ENCODE measurements around the gene NRK.
"Not testable (repeated sequence)": the region's sequence is repeated elsewhere in the genome, so short reads cannot be mapped to it uniquely, and the experiment has no call there.

NRK gene, protein sequence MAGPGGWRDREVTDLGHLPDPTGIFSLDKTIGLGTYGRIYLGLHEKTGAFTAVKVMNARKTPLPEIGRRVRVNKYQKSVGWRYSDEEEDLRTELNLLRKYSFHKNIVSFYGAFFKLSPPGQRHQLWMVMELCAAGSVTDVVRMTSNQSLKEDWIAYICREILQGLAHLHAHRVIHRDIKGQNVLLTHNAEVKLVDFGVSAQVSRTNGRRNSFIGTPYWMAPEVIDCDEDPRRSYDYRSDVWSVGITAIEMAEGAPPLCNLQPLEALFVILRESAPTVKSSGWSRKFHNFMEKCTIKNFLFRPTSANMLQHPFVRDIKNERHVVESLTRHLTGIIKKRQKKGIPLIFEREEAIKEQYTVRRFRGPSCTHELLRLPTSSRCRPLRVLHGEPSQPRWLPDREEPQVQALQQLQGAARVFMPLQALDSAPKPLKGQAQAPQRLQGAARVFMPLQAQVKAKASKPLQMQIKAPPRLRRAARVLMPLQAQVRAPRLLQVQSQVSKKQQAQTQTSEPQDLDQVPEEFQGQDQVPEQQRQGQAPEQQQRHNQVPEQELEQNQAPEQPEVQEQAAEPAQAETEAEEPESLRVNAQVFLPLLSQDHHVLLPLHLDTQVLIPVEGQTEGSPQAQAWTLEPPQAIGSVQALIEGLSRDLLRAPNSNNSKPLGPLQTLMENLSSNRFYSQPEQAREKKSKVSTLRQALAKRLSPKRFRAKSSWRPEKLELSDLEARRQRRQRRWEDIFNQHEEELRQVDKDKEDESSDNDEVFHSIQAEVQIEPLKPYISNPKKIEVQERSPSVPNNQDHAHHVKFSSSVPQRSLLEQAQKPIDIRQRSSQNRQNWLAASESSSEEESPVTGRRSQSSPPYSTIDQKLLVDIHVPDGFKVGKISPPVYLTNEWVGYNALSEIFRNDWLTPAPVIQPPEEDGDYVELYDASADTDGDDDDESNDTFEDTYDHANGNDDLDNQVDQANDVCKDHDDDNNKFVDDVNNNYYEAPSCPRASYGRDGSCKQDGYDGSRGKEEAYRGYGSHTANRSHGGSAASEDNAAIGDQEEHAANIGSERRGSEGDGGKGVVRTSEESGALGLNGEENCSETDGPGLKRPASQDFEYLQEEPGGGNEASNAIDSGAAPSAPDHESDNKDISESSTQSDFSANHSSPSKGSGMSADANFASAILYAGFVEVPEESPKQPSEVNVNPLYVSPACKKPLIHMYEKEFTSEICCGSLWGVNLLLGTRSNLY (N-terminal part only)

DNA sequence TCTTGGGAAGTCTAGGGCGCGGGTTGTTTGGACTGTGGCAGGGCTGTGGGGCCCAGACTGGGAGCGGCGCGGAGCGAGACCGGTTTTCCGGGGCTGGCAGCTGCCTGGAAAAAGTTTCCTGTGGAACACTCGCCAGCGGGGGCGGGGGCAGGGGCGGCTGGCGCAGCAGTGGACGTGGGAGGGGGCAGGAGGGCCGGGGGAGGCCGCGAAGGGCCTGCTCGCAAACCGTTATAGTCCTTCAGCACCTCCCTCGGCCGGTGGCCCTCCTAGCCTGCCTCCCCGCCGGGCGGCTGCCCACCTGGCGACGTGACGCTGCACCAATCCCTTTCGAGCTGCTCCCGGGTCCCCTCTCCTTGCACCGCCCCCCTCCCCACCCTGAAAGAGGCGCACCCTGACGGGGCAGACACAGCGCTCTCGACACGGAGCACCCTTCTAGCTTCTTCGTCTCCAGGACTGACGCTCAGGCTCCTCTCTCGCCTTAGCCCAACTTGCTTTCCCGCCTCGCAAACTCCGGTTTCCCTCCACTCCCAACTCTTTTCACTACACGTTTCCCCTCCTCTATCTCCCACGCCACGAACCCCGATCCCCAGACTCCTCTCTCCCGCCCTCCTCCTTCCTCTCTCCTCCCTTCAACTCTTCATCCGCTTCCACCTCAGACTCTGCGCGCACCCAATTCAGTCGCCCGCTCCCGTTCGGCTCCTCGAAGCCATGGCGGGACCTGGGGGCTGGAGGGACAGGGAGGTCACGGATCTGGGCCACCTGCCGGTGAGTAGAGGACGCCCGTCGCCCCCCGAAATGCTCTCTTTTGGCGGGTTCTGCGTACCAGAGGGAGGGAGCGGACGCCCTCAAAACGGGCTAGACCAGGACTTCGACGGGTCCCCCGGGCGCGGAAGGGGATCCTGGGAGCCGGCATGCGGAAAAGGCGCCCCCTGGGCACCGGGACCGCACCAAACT is at the start of gene NRK:
NRK (plus strand) TSS at position 402 of the 954 bp plus-strand sequence; CDS start at position 709, 307 bp downstream.
- DNase-seq (ENCODE audit: low spot score) = no peak

DNA sequence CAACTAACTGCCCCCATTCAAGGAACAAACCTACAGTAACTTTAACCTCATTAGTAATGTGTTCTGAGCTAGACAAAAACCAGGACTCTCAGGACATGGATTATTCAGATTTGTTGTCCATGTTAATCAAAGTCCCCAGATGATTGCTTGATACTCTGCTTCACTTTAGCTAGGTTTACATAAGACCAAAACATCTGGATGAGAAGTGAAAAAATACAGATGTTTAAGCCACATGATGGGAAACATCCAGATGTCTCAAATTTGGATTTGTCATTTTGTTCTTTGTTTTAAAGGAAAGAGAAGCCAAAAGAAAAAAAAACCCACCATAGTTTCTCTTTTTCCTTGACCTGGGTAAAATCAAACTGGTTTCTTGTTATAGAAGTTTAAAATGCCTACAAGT is 48.5 kb upstream of the NRK start:
- no peak for DNase-seq (ENCODE audit: low spot score)

DNA sequence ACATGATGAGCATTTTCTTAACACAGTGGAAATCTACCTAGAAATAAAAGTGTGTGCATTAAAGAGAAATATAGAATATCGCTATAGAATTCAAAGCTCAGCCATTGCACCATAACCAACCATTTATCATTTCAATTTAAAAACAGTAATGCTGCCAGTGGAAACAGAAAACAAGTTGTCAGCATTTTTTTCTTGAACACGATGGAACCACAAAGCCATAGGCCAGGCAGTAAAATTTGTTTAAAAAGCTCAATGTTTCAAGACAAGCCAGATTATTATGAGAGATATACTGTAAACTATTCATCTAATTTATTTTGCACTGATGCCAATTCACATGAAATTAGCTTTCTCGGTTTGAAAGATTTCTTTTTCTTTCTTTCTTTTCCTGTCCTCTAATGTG is 46.7 kb upstream of the NRK start:
- no peak for DNase-seq (ENCODE audit: low spot score)

DNA sequence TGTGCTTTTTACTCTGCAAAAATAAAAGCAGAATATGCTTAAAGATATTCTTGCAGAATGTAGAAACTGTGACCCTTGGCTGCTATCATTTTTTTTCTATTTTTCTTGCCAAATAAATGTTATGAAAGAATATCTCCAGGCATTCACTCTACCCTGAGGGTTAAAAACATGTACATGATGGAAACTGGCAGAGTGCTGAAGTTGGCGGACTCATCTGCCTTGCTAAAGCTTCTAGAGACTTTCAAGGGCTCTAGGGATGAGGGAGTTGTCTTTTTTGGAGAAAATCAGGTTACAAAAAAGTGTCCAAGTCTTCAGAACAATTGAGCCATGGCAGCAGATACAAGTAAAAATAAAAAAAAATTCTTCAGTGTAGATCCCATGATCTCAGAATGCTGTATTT is 40.5 kb upstream of the NRK start:
- DNase-seq (ENCODE audit: low spot score) = no peak

DNA sequence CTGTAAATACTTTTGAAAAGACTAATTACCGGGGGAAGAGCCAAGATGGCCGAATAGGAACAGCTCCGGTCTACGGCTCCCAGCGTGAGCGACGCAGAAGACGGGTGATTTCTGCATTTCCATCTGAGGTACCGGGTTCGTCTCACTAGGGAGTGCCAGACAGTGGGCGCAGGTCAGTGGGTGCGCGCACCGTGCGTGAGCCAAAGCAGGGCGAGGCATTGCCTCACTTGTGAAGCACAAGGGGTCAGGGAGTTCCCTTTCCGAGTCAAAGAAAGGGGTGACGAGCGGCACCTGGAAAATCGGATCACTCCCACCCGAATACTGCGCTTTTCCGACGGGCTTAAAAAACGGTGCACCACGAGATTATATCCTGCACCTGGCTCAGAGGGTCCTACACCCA is 25.5 kb upstream of the NRK start:
- DNase-seq (ENCODE audit: low spot score) = not testable (repeated sequence)

DNA sequence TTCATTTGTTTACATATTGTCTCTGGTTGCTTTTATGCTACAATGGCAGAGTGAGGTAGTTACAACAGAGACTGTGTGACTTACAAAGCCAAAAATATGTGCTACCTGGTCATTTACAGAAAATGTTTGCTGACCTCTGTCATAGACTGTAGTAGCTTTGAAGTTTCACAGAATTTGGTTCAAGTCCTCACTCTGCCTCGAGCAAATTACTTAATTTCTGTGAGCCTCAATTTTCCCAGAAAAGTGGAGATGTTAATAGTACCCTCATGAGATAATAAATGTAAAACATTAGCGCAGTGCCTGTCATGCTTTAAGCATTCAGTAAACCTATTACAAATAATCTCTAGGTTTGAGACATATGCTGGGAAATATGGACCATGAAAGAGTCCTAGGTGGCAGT is 18.4 kb upstream of the NRK start:
- DNase-seq (ENCODE audit: low spot score) = no peak

DNA sequence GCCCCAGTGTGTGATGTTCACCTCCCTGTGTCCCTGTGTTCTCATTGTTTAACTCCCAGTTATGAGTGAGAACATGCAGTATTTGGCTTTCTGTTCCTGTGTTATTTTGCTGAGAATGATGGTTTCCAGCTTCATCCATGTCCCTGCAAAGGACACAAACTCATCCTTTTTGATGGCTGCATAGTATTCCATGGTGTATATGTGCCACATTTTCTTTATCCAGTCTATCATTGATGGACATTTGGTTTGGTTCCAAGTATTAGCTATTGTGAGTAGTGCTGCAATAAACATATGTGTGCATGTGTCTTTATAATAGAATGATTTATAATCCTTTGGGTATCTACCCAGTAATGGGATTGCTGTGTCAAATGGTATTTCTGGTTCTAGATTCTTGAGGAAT is 16.7 kb upstream of the NRK start:
- DNase-seq (ENCODE audit: low spot score) = not testable (repeated sequence)

DNA sequence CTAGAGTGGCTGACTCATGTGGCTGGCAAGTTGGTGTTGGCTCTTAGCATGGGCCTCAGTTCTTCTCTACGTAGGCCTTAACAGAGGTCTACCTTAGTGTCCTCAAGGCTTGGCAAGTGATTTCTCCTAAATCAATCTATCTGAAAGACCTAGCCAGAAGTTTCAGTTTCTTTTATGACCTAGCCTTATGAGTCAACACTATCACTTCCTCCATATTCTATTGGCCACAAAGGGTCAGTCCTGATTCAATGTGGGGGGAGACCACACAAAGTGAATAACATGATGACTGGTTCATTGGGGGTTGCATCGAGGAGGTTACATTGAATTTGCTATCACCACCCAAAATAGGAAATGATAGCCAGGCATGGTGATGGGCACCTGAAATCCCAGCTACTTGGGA is 5.8 kb upstream of the NRK start:
- DNase-seq (ENCODE audit: low spot score) = no peak

DNA sequence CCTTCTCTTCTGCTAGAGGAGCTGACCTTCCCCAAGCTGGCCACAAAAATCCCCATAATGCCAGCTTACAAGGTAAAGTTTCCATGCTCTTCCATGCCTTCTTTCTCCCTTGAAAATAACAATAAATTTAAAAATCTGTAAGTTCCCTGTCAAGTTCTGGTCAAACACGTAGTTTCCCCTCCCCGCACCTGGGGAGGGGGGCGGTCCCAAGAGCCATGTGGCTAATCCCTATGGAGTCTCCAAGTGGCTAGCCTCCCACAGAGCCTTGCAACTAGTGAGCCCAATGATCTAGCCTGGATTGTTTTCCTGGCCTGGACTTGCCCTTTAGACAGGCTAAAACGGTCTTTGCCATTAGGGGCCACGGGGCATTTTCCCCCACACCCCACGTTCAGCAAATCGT is 2.1 kb upstream of the NRK start:
- DNase-seq (ENCODE audit: low spot score) = no peak

DNA sequence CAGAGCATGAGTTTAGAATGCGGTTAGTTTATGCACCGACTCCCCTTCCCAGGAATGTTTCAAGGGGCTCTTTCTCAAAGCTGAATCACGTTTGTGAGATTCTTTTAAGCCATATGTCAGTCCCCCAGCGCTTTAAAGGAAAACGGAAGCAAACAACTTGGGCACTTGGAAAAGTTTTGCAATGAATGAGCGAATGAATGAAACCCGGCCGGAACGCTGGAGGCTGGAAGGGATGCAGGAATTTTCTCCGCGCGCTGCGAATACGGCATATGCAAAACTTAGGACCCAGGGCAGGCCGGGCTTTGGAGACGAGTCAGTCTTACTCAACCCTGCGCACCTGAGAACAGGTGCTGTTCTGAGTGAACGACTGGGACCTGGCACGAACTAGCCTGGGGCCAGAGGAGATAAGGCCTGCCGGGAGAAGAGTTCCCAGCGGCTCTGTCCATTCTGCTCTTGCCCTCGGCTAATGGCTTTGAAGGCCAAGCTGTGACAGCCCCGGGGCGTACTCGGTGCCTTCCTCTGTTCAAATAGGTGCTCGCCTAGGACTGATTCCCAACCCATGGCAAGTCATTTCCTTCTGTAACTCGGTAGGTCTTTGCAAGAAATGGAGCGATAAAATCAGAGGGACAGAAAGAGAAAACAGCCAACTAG is 743 bp upstream of the NRK start:
- DNase-seq (ENCODE audit: low spot score) = no peak

DNA sequence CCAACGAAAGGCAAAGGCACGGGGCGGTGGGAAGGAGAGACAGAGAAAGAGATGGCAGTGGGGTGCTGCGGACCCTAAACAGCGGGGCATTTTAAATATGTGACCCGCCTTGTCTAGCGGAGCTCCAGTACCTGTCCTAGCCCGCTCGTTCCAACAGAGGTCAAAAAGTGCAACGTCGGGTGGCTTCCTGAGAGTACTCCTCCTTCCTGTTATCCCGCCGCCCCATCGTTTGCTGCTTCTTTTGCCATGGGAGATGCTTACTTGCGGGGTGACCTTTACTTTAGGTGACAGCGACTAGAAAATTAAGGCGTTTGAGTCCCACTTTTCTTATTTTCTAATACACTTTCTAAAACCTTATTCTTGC is 735 bp downstream of the NRK start:
- no peak for DNase-seq (ENCODE audit: low spot score)

DNA sequence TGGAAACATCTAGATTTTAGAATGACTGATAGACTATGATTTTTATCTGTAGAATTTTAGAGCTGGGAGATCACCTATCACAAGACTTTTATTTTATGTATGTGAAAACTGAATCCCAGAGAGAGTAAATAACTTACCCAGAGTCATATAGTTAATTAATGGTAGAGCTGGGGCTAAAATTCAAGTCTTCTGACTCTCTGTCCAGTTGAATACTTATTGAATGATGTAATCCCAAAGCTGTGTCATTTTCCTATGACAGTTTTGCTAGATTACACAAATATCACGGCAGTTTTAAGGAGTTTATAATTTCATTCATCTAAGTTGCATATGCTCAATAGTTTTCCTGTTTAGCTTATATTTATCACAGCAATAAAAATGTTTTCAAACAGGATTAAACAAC is 6.7 kb downstream of the NRK start:
- DNase-seq (ENCODE audit: low spot score) = no peak

DNA sequence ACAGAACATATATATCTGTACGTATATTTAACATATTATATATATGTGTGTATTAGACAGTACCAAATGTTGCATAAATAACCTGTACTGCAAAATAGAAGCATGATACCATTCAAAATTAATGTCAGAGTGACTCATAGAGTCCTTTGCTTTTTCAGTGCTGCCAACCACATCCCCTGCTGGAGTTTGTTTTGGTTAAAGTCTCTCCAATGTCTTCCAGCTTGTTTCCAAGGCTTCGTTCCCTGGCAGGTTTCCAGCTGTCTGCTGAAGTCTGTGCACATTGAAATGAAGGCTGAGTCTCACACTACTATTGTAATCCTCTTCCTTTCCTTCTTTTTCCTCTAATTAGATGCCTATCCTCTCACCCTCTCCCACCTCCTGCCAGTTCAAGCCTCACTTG is 14.9 kb downstream of the NRK start:
- DNase-seq (ENCODE audit: low spot score) = no peak

DNA sequence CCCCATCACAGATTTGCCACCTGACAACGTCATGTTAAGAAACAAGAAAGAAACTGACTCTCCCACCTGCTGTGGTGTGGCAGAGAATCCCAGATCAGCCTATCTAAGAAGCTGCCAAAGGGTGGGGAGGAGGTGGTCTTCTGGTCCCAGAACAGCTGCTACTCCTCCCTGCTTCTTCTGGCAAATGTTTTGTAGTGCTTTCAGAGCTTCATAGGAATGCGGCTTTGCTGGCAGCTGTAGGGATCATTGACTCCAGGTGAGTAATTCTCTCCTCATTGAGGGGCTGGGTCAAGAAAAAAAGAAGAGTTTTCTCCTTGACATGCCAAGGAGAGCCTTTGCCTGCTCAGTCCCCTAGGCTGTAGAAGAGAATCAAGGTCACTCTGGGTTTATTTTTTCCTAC is 23.3 kb downstream of the NRK start:
- no peak for DNase-seq (ENCODE audit: low spot score)

DNA sequence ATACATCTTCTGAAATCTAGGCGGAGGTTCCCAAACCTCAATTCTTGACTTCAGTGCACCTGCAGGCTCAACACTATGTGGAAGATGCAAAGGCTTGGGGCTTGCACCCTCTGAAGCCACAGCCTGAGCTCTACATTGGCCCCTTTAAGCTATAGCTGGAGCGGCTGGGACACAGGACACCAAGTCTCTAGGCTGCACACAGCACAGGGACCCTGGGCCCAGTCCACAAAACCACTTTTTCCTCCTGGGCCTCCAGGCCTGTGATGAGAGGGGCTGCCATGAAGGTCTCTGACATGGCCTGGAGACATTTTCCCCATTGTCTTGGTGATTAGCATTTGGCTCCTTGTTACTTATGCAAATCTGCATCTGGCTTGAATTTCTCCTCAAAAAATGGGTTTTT is 27.8 kb downstream of the NRK start:
- DNase-seq (ENCODE audit: low spot score) = not testable (repeated sequence)

DNA sequence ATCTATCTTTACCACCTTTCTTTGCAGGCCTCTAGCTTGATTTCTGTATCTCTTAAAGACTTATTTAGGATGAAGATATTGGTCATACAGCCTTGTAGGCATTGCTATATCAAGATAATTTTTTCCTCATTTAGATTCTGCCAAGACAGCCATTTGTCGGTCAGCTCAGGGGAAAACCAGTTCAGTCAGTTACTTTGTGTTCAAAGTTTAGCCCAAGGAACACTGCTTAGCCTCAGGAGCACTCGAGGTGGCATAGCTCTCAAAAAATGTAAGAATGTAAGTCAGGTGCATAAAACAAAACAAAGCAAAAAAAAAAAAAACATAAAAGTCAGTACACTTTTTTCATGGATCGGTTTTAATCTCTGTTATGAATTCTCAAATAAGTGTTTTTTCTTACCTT is 43.4 kb downstream of the NRK start:
- no peak for DNase-seq (ENCODE audit: low spot score)

DNA sequence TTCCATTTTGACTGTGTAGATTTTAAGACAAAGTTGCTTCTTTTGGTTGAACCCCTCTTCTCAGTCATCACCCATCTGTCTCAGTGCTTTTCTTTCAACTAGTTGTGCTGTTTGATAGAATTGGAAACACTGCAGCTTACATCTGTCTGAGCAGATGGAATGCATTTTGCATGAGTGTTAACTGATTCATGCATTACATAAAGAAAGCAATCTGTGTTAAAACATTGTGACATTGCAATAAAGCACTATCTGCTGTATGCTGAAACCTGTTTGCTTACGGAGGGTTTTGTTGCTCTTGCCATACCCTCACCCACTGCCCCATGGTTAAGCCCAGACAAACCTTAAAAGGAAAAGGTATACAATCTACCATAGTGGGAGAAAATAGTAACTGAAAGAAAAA is 47.4 kb downstream of the NRK start:
- DNase-seq (ENCODE audit: low spot score) = no peak

DNA sequence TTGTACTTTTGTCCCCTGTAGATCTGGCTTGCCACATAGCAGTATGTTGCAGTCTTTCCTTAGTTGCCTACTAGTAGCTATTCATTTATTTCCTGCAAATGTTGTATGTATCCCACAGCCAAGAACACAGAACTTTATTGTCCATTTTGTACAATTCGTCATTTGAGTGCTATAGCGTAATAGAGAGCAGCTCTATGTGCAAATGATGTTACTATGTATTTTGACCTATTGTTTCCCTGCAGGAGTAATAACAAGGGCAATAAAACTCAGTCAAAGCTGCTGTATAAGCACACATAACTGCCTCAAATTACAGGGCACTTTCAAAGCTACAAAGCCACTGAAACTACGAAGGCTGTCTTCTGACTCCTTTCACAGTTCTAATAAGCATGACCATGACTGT is 48.1 kb downstream of the NRK start:
- DNase-seq (ENCODE audit: low spot score) = no peak

DNA sequence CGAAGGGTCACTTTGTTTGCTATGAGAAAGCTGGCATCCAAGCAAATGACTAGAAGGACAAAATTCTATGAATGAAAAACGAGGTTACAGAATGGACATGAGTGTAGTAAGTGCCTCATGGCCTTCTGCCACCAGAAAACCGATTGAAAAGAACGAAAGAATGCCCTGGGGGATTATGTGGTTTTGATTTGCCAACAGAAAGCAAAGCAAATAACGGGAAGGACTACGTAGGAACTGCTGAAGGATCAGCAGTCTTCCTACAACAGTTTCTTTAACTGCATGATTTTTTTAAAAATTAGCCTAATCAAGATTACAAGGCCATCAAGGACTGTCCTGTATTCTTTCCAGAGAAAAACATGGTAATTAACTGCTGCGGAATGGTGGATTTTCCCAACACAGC is 50.6 kb downstream of the NRK start:
- DNase-seq (ENCODE audit: low spot score) = no peak

DNA sequence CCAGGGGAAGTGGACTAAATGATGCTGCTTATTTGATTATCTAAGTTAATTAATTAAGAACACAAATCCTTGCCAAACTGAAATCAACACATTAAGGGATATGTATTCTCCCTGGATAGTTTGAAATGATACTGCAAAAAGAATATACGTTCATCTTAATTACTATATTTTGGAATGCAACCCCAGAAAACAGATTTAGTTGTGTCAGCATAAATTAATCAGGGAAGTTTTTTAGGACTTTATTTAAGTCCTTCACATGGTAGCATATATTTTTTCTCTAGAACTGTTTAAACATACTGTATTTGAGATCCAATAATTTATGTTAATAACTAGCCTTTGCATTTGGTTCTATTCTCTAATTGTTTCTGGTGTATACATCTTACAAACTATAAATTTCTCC is 52.5 kb downstream of the NRK start:
- no peak for DNase-seq (ENCODE audit: low spot score)

DNA sequence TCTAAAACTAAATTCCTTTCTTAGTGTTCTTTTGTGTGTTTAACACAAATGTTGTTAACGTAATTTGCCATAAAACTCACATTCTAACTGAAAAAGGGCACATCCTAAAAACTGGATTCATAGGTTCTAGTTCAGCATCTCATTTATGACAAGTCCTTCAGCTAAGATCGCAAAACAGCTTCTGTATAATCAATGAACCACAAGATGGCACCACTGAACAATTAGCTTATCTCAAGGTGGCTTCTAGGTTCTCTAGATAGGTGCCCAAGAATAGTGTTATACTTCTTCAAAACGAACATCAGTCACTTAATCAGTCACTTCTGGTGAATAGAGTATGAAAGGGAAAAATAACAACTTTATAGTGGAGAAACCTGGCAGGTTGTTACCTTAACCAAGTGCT is 54.3 kb downstream of the NRK start:
- no peak for DNase-seq (ENCODE audit: low spot score)

Data from CD4-positive, alpha-beta T cell treated with Interleukin-6 at 100 ng/mL for 8 hours (primary cell).